GM18511 (cell line): ENCODE measurements around the gene FYN.
A peak's percentile ranks its signal among the peaks of the same experiment; 100 is the strongest.
"Not testable (repeated sequence)": the region's sequence is repeated elsewhere in the genome, so short reads cannot be mapped to it uniquely, and the experiment has no call there.

Source experiments
- ATAC-seq: cut with Tn5 transposase; IDR thresholded peaks from one replicate; pipeline ENCODE4 v1.9.1; 2021; ENCODE audit warnings: mild to moderate bottlenecking, moderate library complexity; ENCODE audit not compliant: unreplicated experiment

Gene FYN

GRCh38 chr6:111835398-111835797, 37.9 kb downstream of the FYN start:
- not testable (repeated sequence) for ATAC-seq

- no peak for ATAC-seq
Observed at GRCh38 chr6:111834356-111834755, 38.9 kb downstream of the FYN start.

GRCh38 chr6:111832833-111833418, 40.3 kb downstream of the FYN start:
- peak; percentile 69 for ATAC-seq

GRCh38 chr6:111831408-111831807, 41.8 kb downstream of the FYN start:
- no peak for ATAC-seq

- ATAC-seq, result no peak
Observed at GRCh38 chr6:111829998-111830397, 43.3 kb downstream of the FYN start.

GRCh38 chr6:111829581-111829980, 43.7 kb downstream of the FYN start:
- no peak for ATAC-seq

- no peak for ATAC-seq
Observed at GRCh38 chr6:111828809-111829208, 44.4 kb downstream of the FYN start.

GRCh38 chr6:111825439-111826086, 47.7 kb downstream of the FYN start:
- ATAC-seq, result no peak

- ATAC-seq, result peak; percentile 91
Observed at GRCh38 chr6:111824608-111825337, 48.5 kb downstream of the FYN start.

GRCh38 chr6:111823831-111824607, 49.2 kb downstream of the FYN start:
- ATAC-seq, result peak; percentile 22

- no peak for ATAC-seq
Observed at GRCh38 chr6:111823012-111823411, 50.2 kb downstream of the FYN start.

- ATAC-seq, result no peak
Observed at GRCh38 chr6:111819458-111819857, 53.8 kb downstream of the FYN start.

GRCh38 chr6:111818539-111819226, 54.6 kb downstream of the FYN start:
- no peak for ATAC-seq

GRCh38 chr6:111817451-111818120, 55.7 kb downstream of the FYN start:
- ATAC-seq, result no peak

- no peak for ATAC-seq
Observed at GRCh38 chr6:111813677-111814310, 59.5 kb downstream of the FYN start.

GRCh38 chr6:111813237-111813636, 60.0 kb downstream of the FYN start:
- no peak for ATAC-seq

- no peak for ATAC-seq
Observed at GRCh38 chr6:111812060-111813038, 60.9 kb downstream of the FYN start.

- ATAC-seq, result no peak
Observed at GRCh38 chr6:111810294-111811131, 62.7 kb downstream of the FYN start.
